Measurements from ENCODE around the gene CORO1C. TPM values are rescaled to one million over a fixed set of nuclear protein-coding genes. Genes with fewer than 3 reads are reported as not detected.
"Not testable (repeated sequence)": the region's sequence is repeated elsewhere in the genome, so short reads cannot be mapped to it uniquely, and the experiment has no call there.

CORO1C gene
- total RNA-seq, 1 experiment from 2014 or later, result 14.9 TPM

GRCh38 chr12:108633534-108634248, 97.6 kb downstream of the CORO1C start, which contains the start of gene SELPLG:
Gene SELPLG (minus strand): TSS chr12:108633894. CDS start chr12:108624307, 9,587 bp downstream.
- Histone ChIP-seq H3K27ac (ENCODE audit: low read length) (peak within 1 kb of the TSS; percentile 96), H3K4me2 (ENCODE audit: low read depth, low read length, poor library complexity, severe bottlenecking) (peak within 1 kb of the TSS; percentile 74), H3K9me2 (replicated peaks; ENCODE audit: insufficient read depth, low read length) (no peaks in the 10 kb centered on the region), H3K36me3 (ENCODE audit: insufficient read depth, low read length) (no peaks in the 10 kb centered on the region), H2AFZ (ENCODE audit: low read length) (no peak within 1 kb of the TSS), H3K27me3 (ENCODE audit: low read length) (peaks cover 4% of the 10 kb centered on the region; the same call in 1 of the 2 replicates), H3K4me1 (ENCODE audit: low read length) (peaks cover 80% of the 10 kb centered on the region), H4K20me1 (ENCODE audit: insufficient read depth, low read depth, low read length) (no peaks in the 10 kb centered on the region), H3K9ac (ENCODE audit: low read length) (peak within 1 kb of the TSS; percentile 65), H3K4me3 (ENCODE audit: low read length) (peak within 1 kb of the TSS; percentile 58), H3K79me2 (ENCODE audit: low read length) (no peaks in the 10 kb centered on the region), H3K9me3 (ENCODE audit: low read length) (no peaks in the 10 kb centered on the region)
- peak; percentile 95 for DNase-seq

- H3K9me3 ChIP-seq (ENCODE audit: low read length), result no peaks in the 10 kb centered on the region
- no peaks in the 10 kb centered on the region for H3K9me2 ChIP-seq (replicated peaks; ENCODE audit: insufficient read depth, low read length)
- H3K79me2 ChIP-seq (ENCODE audit: low read length), result no peaks in the 10 kb centered on the region
- peak overlapping the region; percentile 30; the same call in 1 of the 2 replicates for H3K4me3 ChIP-seq (ENCODE audit: low read length)
- H3K36me3 ChIP-seq (ENCODE audit: insufficient read depth, low read length), result no peaks in the 10 kb centered on the region
- H2AFZ ChIP-seq (ENCODE audit: low read length), result no peak overlapping the region
- H3K9ac ChIP-seq (ENCODE audit: low read length), result peak overlapping the region; percentile 65
- H3K27ac ChIP-seq (ENCODE audit: low read length), result peak overlapping the region; percentile 96
- H3K4me2 ChIP-seq (ENCODE audit: low read depth, low read length, poor library complexity, severe bottlenecking), result peak overlapping the region; percentile 74
- no peaks in the 10 kb centered on the region for H4K20me1 ChIP-seq (ENCODE audit: insufficient read depth, low read depth, low read length)
- H3K27me3 ChIP-seq (ENCODE audit: low read length), result peaks cover 4% of the 10 kb centered on the region; the same call in 1 of the 2 replicates
- no peak for DNase-seq
- H3K4me1 ChIP-seq (ENCODE audit: low read length), result peaks cover 77% of the 10 kb centered on the region
Measured at GRCh38 chr12:108633081-108633533, 98.2 kb downstream of the CORO1C start.

GRCh38 chr12:108631261-108631660, 100.1 kb downstream of the CORO1C start:
- H3K4me3 ChIP-seq (ENCODE audit: low read length); H4K20me1 ChIP-seq (ENCODE audit: insufficient read depth, low read depth, low read length); H3K79me2 ChIP-seq (ENCODE audit: low read length); H3K9me2 ChIP-seq (replicated peaks; ENCODE audit: insufficient read depth, low read length); H3K9me3 ChIP-seq (ENCODE audit: low read length); H3K9ac ChIP-seq (ENCODE audit: low read length); H2AFZ ChIP-seq (ENCODE audit: low read length); DNase-seq; H3K36me3 ChIP-seq (ENCODE audit: insufficient read depth, low read length); H3K27me3 ChIP-seq (ENCODE audit: low read length); H3K4me2 ChIP-seq (ENCODE audit: low read depth, low read length, poor library complexity, severe bottlenecking); H3K27ac ChIP-seq (ENCODE audit: low read length): not testable (repeated sequence)
- H3K4me1 ChIP-seq (ENCODE audit: low read length), result peaks cover 60% of the 10 kb centered on the region

- Histone ChIP-seq H3K9ac (ENCODE audit: low read length) (no peak overlapping the region), H3K4me3 (ENCODE audit: low read length) (no peak overlapping the region), H3K27ac (ENCODE audit: low read length) (no peak overlapping the region), H3K9me2 (replicated peaks; ENCODE audit: insufficient read depth, low read length) (no peaks in the 10 kb centered on the region), H3K4me2 (ENCODE audit: low read depth, low read length, poor library complexity, severe bottlenecking) (no peak overlapping the region), H3K27me3 (ENCODE audit: low read length) (peaks cover 4% of the 10 kb centered on the region; the same call in 1 of the 2 replicates), H3K79me2 (ENCODE audit: low read length) (no peaks in the 10 kb centered on the region), H3K4me1 (ENCODE audit: low read length) (peaks cover 54% of the 10 kb centered on the region), H4K20me1 (ENCODE audit: insufficient read depth, low read depth, low read length) (no peaks in the 10 kb centered on the region), H3K9me3 (ENCODE audit: low read length) (no peaks in the 10 kb centered on the region), H2AFZ (ENCODE audit: low read length) (no peak overlapping the region), H3K36me3 (ENCODE audit: insufficient read depth, low read length) (no peaks in the 10 kb centered on the region)
- peak; percentile 63 for DNase-seq
Measured at GRCh38 chr12:108630481-108631207, 100.7 kb downstream of the CORO1C start.

GRCh38 chr12:108629824-108630476, 101.4 kb downstream of the CORO1C start:
- Histone ChIP-seq H3K9me3 (ENCODE audit: low read length) (no peaks in the 10 kb centered on the region), H2AFZ (ENCODE audit: low read length) (no peak overlapping the region), H3K4me3 (ENCODE audit: low read length) (no peak overlapping the region), H3K4me2 (ENCODE audit: low read depth, low read length, poor library complexity, severe bottlenecking) (no peak overlapping the region), H3K27ac (ENCODE audit: low read length) (no peak overlapping the region), H3K36me3 (ENCODE audit: insufficient read depth, low read length) (no peaks in the 10 kb centered on the region), H3K79me2 (ENCODE audit: low read length) (no peaks in the 10 kb centered on the region), H3K4me1 (ENCODE audit: low read length) (peaks cover 47% of the 10 kb centered on the region), H3K9me2 (replicated peaks; ENCODE audit: insufficient read depth, low read length) (no peaks in the 10 kb centered on the region), H3K9ac (ENCODE audit: low read length) (no peak overlapping the region), H4K20me1 (ENCODE audit: insufficient read depth, low read depth, low read length) (no peaks in the 10 kb centered on the region), H3K27me3 (ENCODE audit: low read length) (peaks cover 4% of the 10 kb centered on the region; the same call in 1 of the 2 replicates)
- DNase-seq, result no peak

GRCh38 chr12:108629151-108629550, 102.2 kb downstream of the CORO1C start:
- peaks cover 4% of the 10 kb centered on the region; the same call in 1 of the 2 replicates for H3K27me3 ChIP-seq (ENCODE audit: low read length)
- no peaks in the 10 kb centered on the region for H3K9me2 ChIP-seq (replicated peaks; ENCODE audit: insufficient read depth, low read length)
- H4K20me1 ChIP-seq (ENCODE audit: insufficient read depth, low read depth, low read length), result no peaks in the 10 kb centered on the region
- H3K4me1 ChIP-seq (ENCODE audit: low read length), result peaks cover 39% of the 10 kb centered on the region
- H3K9me3 ChIP-seq (ENCODE audit: low read length), result no peaks in the 10 kb centered on the region
- no peak overlapping the region for H2AFZ ChIP-seq (ENCODE audit: low read length)
- H3K4me3 ChIP-seq (ENCODE audit: low read length), result no peak overlapping the region
- no peaks in the 10 kb centered on the region for H3K36me3 ChIP-seq (ENCODE audit: insufficient read depth, low read length)
- H3K79me2 ChIP-seq (ENCODE audit: low read length), result no peaks in the 10 kb centered on the region
- no peak overlapping the region for H3K27ac ChIP-seq (ENCODE audit: low read length)
- DNase-seq, result no peak
- H3K4me2 ChIP-seq (ENCODE audit: low read depth, low read length, poor library complexity, severe bottlenecking), result no peak overlapping the region
- no peak overlapping the region for H3K9ac ChIP-seq (ENCODE audit: low read length)

GRCh38 chr12:108627134-108627920, 104.0 kb downstream of the CORO1C start:
- Histone ChIP-seq H3K4me3 (ENCODE audit: low read length) (no peak overlapping the region), H3K27me3 (ENCODE audit: low read length) (peaks cover 4% of the 10 kb centered on the region; the same call in 1 of the 2 replicates), H3K4me2 (ENCODE audit: low read depth, low read length, poor library complexity, severe bottlenecking) (no peak overlapping the region), H3K9me2 (replicated peaks; ENCODE audit: insufficient read depth, low read length) (no peaks in the 10 kb centered on the region), H4K20me1 (ENCODE audit: insufficient read depth, low read depth, low read length) (no peaks in the 10 kb centered on the region), H3K9ac (ENCODE audit: low read length) (no peak overlapping the region), H3K4me1 (ENCODE audit: low read length) (peaks cover 24% of the 10 kb centered on the region), H2AFZ (ENCODE audit: low read length) (no peak overlapping the region), H3K9me3 (ENCODE audit: low read length) (no peaks in the 10 kb centered on the region), H3K79me2 (ENCODE audit: low read length) (no peaks in the 10 kb centered on the region), H3K36me3 (ENCODE audit: insufficient read depth, low read length) (no peaks in the 10 kb centered on the region), H3K27ac (ENCODE audit: low read length) (no peak overlapping the region)
- no peak for DNase-seq

Measured in Karpas-422 (cell line).